Measurements from ENCODE around the gene KLF11.

GRCh38 chr2:10058251-10059015 is 15.1 kb downstream of the KLF11 start:
- TF ChIP-seq POLR2A (IDR thresholded peaks at IDR 0.05; ENCODE audit: low read length), result no peak
- no peak for TF ChIP-seq GATA1 (IDR thresholded peaks at IDR 0.05; ENCODE audit: low read depth, low read length)
